GM12878 (cell line): Measurements from ENCODE around the gene LMNB1.

ENCODE experiments used
- HDAC2 ChIP-seq: fragments of 200-600 bp; sonication (generic); IDR thresholded peaks from 2 replicates; pipeline ENCODE4 v1.6.1; 2017
- POLR2A ChIP-seq: IDR thresholded peaks from 2 replicates; pipeline ENCODE4 v1.6.1; 2011; ENCODE audit warnings: low read depth, mild to moderate bottlenecking, low read length
- POLR2AphosphoS5 ChIP-seq: IDR thresholded peaks from 2 replicates; pipeline ENCODE4 v1.6.1; 2011; ENCODE audit warnings: mild to moderate bottlenecking, low read length, inconsistent platforms
- STAT3 ChIP-seq: IDR thresholded peaks from 2 replicates; pipeline ENCODE4 v1.6.1; 2011; ENCODE audit warnings: low read depth, low read length, improper control_type of control experiment
- TARDBP ChIP-seq: IDR thresholded peaks from 2 replicates; pipeline ENCODE4 v1.6.1; 2016; ENCODE audit warnings: borderline replicate concordance
- TCF3 ChIP-seq: IDR thresholded peaks from 2 replicates; pipeline ENCODE4 v1.6.1; 2012; ENCODE audit warnings: low read depth, mild to moderate bottlenecking, low read length, borderline replicate concordance; ENCODE audit not compliant: insufficient read depth
- ZNF274 ChIP-seq: IDR thresholded peaks from one replicate; pipeline ENCODE4 v1.8.0; 2011; ENCODE audit not compliant: insufficient read length, insufficient read depth
- ZSCAN29 ChIP-seq: fragments of 450-650 bp; IDR thresholded peaks from 2 replicates; pipeline ENCODE4 v1.6.1; 2017; ENCODE audit warnings: mild to moderate bottlenecking, moderate library complexity
- TF ChIP-seq, protein P1 (sequence below), 3 experiments: IDR thresholded peaks in 2 of 3; conservative IDR thresholded peaks in 1 of 3; 2 replicates each; pipeline ENCODE4 v1.5.1; 2011; ENCODE audit warnings: low read depth in 3 of 3, low read length in 3 of 3, mild to moderate bottlenecking in 3 of 3, control low read depth in 2 of 3, moderate library complexity in 2 of 3, inconsistent platforms in 1 of 3, mixed read lengths in 1 of 3; ENCODE audit not compliant: control insufficient read depth in 2 of 3, insufficient read depth in 1 of 3; ENCODE audit errors: extremely low read depth in 1 of 3
- TF ChIP-seq, protein P2 (sequence below): fragments of 150-350 bp; IDR thresholded peaks from 2 replicates; pipeline ENCODE4 v1.6.1; 2014; ENCODE audit warnings: mild to moderate bottlenecking, low read depth, low read length
- TF ChIP-seq, protein P3 (sequence below): IDR thresholded peaks from 2 replicates; pipeline ENCODE4 v1.6.1; 2011; ENCODE audit warnings: low read depth, low read length, improper control_type of control experiment, borderline replicate concordance
- TF ChIP-seq, protein P4 (sequence below): IDR thresholded peaks from 2 replicates; pipeline ENCODE4 v1.6.1; 2011; ENCODE audit warnings: borderline replicate concordance, low read depth, mild to moderate bottlenecking, moderate library complexity, low read length; ENCODE audit not compliant: insufficient read depth, poor library complexity, severe bottlenecking

DNA sequence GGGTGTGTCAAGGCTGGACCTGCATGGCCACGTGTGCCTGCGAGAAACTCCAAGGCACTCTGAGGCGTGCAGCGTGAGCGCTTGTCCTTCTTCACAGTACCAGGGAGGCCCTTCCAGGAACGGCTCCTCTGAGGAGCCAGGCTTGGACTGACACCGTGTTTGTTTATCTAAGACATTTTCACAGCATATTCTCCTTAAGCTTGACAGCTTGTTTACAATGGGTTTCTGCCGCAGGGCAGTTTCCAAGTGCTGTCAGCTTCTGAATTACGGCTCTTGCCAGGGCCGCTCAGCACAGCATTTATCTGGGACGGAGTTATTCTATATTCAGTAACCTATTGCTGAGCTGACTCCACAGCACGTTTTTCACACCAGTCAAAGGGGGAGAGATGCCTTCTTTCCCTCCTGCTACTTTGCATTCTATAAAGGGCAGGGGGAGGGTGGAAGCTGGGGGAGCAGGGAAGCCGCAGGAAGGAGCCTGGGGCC is 98.4 kb downstream of the LMNB1 start:
- TF ChIP-seq, protein P1, sequence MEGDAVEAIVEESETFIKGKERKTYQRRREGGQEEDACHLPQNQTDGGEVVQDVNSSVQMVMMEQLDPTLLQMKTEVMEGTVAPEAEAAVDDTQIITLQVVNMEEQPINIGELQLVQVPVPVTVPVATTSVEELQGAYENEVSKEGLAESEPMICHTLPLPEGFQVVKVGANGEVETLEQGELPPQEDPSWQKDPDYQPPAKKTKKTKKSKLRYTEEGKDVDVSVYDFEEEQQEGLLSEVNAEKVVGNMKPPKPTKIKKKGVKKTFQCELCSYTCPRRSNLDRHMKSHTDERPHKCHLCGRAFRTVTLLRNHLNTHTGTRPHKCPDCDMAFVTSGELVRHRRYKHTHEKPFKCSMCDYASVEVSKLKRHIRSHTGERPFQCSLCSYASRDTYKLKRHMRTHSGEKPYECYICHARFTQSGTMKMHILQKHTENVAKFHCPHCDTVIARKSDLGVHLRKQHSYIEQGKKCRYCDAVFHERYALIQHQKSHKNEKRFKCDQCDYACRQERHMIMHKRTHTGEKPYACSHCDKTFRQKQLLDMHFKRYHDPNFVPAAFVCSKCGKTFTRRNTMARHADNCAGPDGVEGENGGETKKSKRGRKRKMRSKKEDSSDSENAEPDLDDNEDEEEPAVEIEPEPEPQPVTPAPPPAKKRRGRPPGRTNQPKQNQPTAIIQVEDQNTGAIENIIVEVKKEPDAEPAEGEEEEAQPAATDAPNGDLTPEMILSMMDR (IDR thresholded peaks at IDR 0.05 in 2 of 3, conservative IDR thresholded peaks at IDR 0.05 in 1 of 3; ENCODE audit: control insufficient read depth in 2 of 3, extremely low read depth in 1 of 3, insufficient read depth in 1 of 3, low read depth in 3 of 3, low read length in 3 of 3), result no peak
- TF ChIP-seq, protein P2, sequence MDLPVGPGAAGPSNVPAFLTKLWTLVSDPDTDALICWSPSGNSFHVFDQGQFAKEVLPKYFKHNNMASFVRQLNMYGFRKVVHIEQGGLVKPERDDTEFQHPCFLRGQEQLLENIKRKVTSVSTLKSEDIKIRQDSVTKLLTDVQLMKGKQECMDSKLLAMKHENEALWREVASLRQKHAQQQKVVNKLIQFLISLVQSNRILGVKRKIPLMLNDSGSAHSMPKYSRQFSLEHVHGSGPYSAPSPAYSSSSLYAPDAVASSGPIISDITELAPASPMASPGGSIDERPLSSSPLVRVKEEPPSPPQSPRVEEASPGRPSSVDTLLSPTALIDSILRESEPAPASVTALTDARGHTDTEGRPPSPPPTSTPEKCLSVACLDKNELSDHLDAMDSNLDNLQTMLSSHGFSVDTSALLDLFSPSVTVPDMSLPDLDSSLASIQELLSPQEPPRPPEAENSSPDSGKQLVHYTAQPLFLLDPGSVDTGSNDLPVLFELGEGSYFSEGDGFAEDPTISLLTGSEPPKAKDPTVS, result no peak
- TF ChIP-seq POLR2AphosphoS5, result no peak
- TF ChIP-seq, protein P3, sequence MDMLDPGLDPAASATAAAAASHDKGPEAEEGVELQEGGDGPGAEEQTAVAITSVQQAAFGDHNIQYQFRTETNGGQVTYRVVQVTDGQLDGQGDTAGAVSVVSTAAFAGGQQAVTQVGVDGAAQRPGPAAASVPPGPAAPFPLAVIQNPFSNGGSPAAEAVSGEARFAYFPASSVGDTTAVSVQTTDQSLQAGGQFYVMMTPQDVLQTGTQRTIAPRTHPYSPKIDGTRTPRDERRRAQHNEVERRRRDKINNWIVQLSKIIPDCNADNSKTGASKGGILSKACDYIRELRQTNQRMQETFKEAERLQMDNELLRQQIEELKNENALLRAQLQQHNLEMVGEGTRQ, result no peak
- TF ChIP-seq, protein P4, sequence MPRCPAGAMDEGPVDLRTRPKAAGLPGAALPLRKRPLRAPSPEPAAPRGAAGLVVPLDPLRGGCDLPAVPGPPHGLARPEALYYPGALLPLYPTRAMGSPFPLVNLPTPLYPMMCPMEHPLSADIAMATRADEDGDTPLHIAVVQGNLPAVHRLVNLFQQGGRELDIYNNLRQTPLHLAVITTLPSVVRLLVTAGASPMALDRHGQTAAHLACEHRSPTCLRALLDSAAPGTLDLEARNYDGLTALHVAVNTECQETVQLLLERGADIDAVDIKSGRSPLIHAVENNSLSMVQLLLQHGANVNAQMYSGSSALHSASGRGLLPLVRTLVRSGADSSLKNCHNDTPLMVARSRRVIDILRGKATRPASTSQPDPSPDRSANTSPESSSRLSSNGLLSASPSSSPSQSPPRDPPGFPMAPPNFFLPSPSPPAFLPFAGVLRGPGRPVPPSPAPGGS, result no peak
- no peak for TF ChIP-seq POLR2A
- no peak for TF ChIP-seq TARDBP
- no peak for TF ChIP-seq HDAC2
- TF ChIP-seq ZNF274, result no peak
- no peak for TF ChIP-seq ZSCAN29
- TF ChIP-seq TCF3, result no peak
- TF ChIP-seq STAT3, result no peak
